ENCODE results near the gene ABCC5. TPM values are rescaled to one million over a fixed set of nuclear protein-coding genes. Genes with fewer than 3 reads are reported as not detected.

ABCC5 gene
- total and polyA plus RNA-seq, 2 experiments from 2014 or later = 68.8 to 92.0 TPM

DNA sequence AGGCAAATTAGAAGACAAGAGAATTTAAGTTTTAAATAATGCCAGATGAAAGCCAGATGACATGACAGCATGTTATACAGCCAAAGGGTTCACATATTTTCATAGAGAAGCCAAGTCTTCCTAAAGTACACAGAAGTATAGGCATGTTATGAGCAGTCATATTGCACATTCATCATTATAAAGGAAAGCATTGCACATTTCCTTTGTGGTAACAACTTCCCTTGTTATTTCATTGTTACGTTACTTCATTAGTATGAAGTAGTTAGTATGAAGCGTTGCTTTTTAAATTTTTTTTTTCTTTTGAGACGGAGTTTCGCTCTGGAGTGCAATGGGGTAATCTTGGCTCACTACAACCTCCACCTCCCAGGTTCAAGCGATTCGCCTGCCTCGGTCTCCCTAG lies 4.6 kb upstream of the ABCC5 start:
- TF ChIP-seq, protein P1, sequence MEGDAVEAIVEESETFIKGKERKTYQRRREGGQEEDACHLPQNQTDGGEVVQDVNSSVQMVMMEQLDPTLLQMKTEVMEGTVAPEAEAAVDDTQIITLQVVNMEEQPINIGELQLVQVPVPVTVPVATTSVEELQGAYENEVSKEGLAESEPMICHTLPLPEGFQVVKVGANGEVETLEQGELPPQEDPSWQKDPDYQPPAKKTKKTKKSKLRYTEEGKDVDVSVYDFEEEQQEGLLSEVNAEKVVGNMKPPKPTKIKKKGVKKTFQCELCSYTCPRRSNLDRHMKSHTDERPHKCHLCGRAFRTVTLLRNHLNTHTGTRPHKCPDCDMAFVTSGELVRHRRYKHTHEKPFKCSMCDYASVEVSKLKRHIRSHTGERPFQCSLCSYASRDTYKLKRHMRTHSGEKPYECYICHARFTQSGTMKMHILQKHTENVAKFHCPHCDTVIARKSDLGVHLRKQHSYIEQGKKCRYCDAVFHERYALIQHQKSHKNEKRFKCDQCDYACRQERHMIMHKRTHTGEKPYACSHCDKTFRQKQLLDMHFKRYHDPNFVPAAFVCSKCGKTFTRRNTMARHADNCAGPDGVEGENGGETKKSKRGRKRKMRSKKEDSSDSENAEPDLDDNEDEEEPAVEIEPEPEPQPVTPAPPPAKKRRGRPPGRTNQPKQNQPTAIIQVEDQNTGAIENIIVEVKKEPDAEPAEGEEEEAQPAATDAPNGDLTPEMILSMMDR (IDR thresholded peaks at IDR 0.05; ENCODE audit: low read depth, low read length) = no peak
- H3K36me3 ChIP-seq = no peaks in the 10 kb centered on the region
- no peak overlapping the region for H3K27ac ChIP-seq
- no peak for DNase-seq (ENCODE audit: low read depth in 1 of 2, low spot score in 1 of 2)
- H3K4me3 ChIP-seq = no peak overlapping the region
- no peaks in the 10 kb centered on the region for H3K9me3 ChIP-seq (ENCODE audit: low read depth)
- H3K4me1 ChIP-seq (ENCODE audit: low read depth) = no peaks in the 10 kb centered on the region
- H3K27me3 ChIP-seq = no peaks in the 10 kb centered on the region

DNA sequence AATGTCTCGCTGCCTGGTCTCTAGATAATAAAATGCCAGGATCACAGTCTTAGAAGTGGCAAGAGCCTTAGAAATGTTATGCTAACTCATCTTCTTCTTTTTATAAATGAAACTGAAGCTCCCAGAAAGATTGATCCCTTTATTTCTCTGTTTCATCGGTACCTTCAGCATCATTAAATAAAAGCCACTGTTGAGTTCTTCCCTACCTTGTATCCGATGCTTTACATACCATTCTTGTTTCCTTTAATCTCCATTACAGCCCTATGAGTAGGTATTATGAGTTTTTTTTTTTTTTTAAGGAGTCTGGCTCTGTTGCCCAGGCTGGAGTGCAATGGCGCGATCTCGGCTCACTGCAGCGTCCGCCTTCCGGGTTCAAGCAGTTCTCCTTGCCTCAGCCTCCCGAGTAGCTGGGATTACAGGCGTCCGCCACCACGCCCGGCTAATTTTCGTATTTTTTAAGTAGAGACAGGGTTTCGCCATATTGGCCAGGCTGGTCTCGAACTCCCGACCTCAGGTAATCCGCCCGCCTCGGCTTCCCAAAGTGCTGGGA lies 815 bp upstream of the ABCC5 start:
- Histone ChIP-seq H3K4me3 (peak overlapping the region; percentile 92), H3K36me3 (peaks cover 3% of the 10 kb centered on the region), H3K9me3 (ENCODE audit: low read depth) (no peaks in the 10 kb centered on the region), H3K27ac (peak overlapping the region; percentile 88), H3K4me1 (ENCODE audit: low read depth) (peaks cover 28% of the 10 kb centered on the region), H3K27me3 (no peaks in the 10 kb centered on the region)
- TF ChIP-seq, protein P1 (IDR thresholded peaks at IDR 0.05; ENCODE audit: low read depth, low read length) = no peak
- no peak for DNase-seq (ENCODE audit: low read depth in 1 of 2, low spot score in 1 of 2)

DNA sequence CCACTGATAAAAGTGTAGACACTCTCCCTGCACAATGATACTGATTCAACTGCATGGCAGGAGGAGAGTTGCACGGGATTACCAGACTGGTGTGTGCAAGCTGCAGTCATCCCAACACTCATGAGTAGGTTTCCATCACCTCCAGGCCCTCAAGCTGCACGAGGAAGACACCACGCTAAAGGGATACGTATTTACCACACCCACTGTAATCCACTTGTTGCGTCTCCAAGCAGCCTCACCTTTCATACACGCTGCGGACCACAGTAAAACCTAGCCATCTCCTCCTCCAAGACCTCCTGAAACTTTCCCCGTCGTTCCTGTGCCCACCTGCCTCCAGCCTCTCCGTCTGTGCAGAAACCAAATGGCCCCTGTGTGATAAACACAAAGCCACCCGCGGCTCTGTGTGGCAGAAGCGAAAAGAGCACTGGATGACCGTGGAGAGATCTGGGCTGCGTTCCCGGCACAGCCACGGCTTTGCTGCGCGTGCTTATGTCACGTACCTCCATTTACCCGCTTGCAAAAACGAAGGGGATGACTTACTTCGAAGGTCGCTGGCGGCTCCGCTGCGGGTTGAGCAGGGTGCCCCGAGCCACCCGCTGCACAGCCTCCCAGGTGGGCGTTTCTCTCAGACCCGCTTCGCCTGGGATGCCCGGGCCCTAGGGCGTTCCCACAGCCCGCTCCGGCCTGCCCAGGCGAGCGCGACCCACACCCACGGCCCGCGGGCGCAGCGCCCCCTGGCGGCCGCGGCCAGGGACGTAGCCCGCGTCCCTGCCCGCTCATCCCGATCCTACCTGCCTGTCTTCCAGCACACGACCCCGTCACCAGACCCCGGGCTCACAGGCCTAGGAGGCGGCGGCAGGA lies 643 bp downstream of the ABCC5 start:
- peak overlapping the region; percentile 92 for H3K4me3 ChIP-seq
- peaks cover 28% of the 10 kb centered on the region for H3K4me1 ChIP-seq (ENCODE audit: low read depth)
- H3K36me3 ChIP-seq = peaks cover 9% of the 10 kb centered on the region
- TF ChIP-seq, protein P1 (IDR thresholded peaks at IDR 0.05; ENCODE audit: low read depth, low read length) = peak; percentile 69
- DNase-seq (ENCODE audit: low read depth in 1 of 2, low spot score in 1 of 2) = peak; percentile 67 to 69
- H3K27ac ChIP-seq = peak overlapping the region; percentile 93
- no peaks in the 10 kb centered on the region for H3K27me3 ChIP-seq
- H3K9me3 ChIP-seq (ENCODE audit: low read depth) = no peaks in the 10 kb centered on the region

DNA sequence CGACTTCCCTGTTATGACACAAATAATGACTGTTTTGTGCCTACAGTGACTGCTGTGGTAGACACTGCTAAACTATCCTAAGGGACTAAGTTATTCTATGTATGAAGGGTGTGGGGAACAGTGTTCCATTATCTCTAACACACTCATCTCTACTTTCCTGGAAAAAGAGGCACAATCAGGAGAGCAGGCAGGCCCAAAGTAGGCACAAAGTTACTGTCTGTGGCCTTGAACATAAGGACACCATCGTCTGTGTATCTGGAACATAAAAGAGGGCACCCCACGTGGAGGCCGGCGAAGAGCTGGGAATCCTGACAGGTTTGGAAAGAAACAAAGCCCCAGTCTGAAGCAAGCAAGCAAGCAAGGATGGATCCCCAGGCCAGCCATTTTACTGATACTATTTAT lies 1.5 kb downstream of the ABCC5 start:
- peak overlapping the region; percentile 92 for H3K4me3 ChIP-seq
- TF ChIP-seq, protein P1 (IDR thresholded peaks at IDR 0.05; ENCODE audit: low read depth, low read length) = no peak
- peaks cover 9% of the 10 kb centered on the region for H3K36me3 ChIP-seq
- H3K9me3 ChIP-seq (ENCODE audit: low read depth) = no peaks in the 10 kb centered on the region
- peaks cover 28% of the 10 kb centered on the region for H3K4me1 ChIP-seq (ENCODE audit: low read depth)
- H3K27me3 ChIP-seq = no peaks in the 10 kb centered on the region
- peak overlapping the region; percentile 93 for H3K27ac ChIP-seq
- peak in 1 of 2 donors; percentile 8 for DNase-seq (ENCODE audit: low read depth in 1 of 2, low spot score in 1 of 2)

DNA sequence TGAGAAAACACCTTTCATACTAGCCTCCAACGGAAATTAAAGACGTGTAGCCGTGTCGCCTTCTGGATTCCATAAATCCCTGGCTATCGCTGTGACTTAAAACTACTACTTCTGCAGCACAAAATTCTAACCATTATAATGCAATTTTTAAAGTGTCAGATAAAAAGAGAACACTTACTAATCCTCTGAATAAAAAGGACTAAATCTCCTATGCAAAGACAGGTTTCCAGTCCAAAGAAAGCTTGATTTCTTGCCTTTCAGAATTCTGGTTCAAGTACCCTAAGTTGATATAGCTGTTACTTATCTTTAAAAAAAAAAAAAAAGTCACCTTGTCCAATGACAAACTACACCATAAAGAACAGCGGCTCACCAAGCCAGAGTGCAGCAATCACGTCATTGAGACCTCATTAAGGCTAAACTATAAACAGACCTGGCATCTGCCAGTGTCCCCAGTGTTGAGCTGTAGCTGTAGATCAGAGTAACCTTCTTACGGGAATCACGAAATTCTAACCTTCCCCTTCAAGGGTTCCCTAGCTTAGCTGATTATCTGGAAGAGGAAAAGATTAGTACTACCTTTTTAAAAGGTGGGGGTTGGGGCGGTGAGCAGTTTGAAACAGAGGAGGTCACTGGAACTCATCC lies 2.2 kb downstream of the ABCC5 start:
- H3K27me3 ChIP-seq = no peaks in the 10 kb centered on the region
- peak in 1 of 2 donors; percentile 79 for DNase-seq (ENCODE audit: low read depth in 1 of 2, low spot score in 1 of 2)
- peak overlapping the region; percentile 92 for H3K4me3 ChIP-seq
- H3K4me1 ChIP-seq (ENCODE audit: low read depth) = peaks cover 28% of the 10 kb centered on the region
- TF ChIP-seq, protein P1 (IDR thresholded peaks at IDR 0.05; ENCODE audit: low read depth, low read length) = no peak
- H3K9me3 ChIP-seq (ENCODE audit: low read depth) = no peaks in the 10 kb centered on the region
- H3K27ac ChIP-seq = peak overlapping the region; percentile 93
- H3K36me3 ChIP-seq = peaks cover 9% of the 10 kb centered on the region

Measured in cardiac muscle cell (in vitro differentiated cells and primary cell).